ENCODE results near the gene TERB1. TPM values are rescaled to one million over a fixed set of nuclear protein-coding genes. Genes with fewer than 3 reads are reported as not detected.

Gene TERB1
- total RNA-seq, 1 donor from 2014 or later = not detected

DNA sequence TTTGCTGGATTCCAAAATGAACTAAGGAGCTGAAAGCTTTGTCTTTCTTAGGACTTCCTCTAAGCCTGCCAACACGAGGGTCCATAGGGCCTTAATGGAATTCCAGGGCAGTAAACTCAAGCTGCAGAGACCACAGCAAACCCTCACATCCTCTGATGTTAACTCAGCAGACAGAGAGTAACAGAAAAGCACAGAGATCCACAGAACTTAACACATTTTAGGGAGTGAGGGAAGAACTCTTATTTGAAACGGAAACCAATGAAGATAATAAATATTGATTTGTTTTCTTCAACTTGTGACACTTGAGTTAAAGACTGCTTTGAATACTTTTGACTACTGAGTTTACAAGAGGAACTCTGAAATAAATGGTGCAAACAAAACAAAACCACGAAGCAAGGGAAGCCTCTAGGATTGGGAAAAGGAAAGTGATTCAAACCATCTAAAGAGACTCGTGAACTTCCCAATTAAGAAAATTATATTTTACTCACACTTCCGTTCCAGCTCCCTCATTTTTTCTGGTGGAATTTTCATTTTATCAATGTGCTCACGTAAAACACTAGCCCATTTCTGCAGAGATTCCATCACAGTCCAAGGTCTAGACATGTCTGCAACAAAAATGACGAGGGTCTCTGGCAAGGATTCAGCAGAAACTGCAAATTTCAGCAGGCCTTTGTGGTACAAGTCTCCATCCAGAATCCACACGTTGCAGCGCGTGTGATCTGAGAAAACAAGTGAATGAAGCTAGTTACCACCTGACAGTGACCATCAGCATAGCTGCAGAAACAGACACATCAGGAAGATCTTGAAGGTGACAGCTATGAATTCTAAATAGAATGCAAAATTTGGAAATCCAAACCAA, 59.2 kb downstream of the TERB1 start:
- DNase-seq (ENCODE audit: low read depth) = no peak
- no peak overlapping the region for H3K4me3 ChIP-seq (ENCODE audit: low read depth, low read length)
- TF ChIP-seq, protein P1, sequence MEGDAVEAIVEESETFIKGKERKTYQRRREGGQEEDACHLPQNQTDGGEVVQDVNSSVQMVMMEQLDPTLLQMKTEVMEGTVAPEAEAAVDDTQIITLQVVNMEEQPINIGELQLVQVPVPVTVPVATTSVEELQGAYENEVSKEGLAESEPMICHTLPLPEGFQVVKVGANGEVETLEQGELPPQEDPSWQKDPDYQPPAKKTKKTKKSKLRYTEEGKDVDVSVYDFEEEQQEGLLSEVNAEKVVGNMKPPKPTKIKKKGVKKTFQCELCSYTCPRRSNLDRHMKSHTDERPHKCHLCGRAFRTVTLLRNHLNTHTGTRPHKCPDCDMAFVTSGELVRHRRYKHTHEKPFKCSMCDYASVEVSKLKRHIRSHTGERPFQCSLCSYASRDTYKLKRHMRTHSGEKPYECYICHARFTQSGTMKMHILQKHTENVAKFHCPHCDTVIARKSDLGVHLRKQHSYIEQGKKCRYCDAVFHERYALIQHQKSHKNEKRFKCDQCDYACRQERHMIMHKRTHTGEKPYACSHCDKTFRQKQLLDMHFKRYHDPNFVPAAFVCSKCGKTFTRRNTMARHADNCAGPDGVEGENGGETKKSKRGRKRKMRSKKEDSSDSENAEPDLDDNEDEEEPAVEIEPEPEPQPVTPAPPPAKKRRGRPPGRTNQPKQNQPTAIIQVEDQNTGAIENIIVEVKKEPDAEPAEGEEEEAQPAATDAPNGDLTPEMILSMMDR (conservative IDR thresholded peaks at IDR 0.05; ENCODE audit: low read depth, low read length) = no peak

GRCh38 chr16:66741169-66741900, 60.0 kb downstream of the TERB1 start:
- no peak overlapping the region for H3K4me3 ChIP-seq (ENCODE audit: low read depth, low read length)
- TF ChIP-seq, protein P1 (conservative IDR thresholded peaks at IDR 0.05; ENCODE audit: low read depth, low read length) = no peak
- DNase-seq (ENCODE audit: low read depth) = peak; percentile 57

- TF ChIP-seq, protein P1 (conservative IDR thresholded peaks at IDR 0.05; ENCODE audit: low read depth, low read length) = no peak
- DNase-seq (ENCODE audit: low read depth) = no peak
- no peak overlapping the region for H3K4me3 ChIP-seq (ENCODE audit: low read depth, low read length)
These were observed 60.9 kb downstream of the TERB1 start for GRCh38 chr16:66740533-66740932.

GRCh38 chr16:66740010-66740409, 61.4 kb downstream of the TERB1 start:
- no peak overlapping the region for H3K4me3 ChIP-seq (ENCODE audit: low read depth, low read length)
- TF ChIP-seq, protein P1 (conservative IDR thresholded peaks at IDR 0.05; ENCODE audit: low read depth, low read length) = peak; percentile 77
- DNase-seq (ENCODE audit: low read depth) = no peak

DNA sequence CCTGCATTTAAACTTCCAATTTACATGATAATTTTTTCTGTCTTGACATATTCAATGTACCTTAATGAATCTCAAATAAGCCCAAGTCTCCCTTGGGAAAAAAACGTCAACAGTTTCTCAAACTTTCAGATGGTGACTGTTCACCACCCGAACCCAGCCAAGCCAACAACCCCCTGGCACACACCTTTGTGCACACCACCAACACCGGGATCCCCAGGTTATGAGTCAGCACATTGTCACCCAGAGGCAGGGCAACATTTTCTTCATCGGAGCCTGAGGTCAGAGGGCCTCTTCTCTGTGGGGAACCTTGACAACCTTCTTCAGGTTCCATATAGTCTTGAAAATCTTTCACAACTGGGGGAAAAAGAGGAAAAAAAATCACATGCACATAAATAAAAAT, 65.5 kb downstream of the TERB1 start:
- no peak overlapping the region for H3K4me3 ChIP-seq (ENCODE audit: low read depth, low read length)
- TF ChIP-seq, protein P1 (conservative IDR thresholded peaks at IDR 0.05; ENCODE audit: low read depth, low read length) = no peak
- DNase-seq (ENCODE audit: low read depth) = no peak

DNA sequence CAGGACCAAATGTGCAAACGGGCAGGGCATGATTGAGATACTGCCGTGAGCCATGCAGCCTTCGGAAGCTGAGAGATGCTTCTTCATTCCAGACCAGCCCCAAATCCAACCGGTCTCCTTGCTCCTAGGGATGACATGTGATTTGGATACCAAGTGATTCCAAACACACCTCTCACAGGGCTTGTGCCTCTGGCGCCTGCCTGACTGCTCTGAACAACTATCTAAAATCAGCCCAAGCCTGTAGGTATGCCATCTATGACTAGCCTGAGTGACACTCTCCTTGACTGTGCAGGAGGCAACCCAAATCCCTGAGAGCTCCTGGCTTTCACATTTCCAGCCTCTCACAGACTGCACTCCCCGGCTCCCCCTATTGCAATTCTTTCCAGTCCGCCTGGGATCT, 70.3 kb downstream of the TERB1 start:
- H3K4me3 ChIP-seq (ENCODE audit: low read depth, low read length) = no peak overlapping the region
- TF ChIP-seq, protein P1 (conservative IDR thresholded peaks at IDR 0.05; ENCODE audit: low read depth, low read length) = no peak
- no peak for DNase-seq (ENCODE audit: low read depth)

All from epithelial cell of proximal tubule (primary cell).